Osteocyte (in vitro differentiated cells): ENCODE data around the gene LIN28B. TPM values are rescaled to one million over a fixed set of nuclear protein-coding genes. Genes with fewer than 3 reads are reported as not detected.
"Not testable (repeated sequence)": the region's sequence is repeated elsewhere in the genome, so short reads cannot be mapped to it uniquely, and the experiment has no call there.

Experiments used
- DNase-seq: peaks from one replicate; pipeline ENCODE4 v3.0.0; 2021; ENCODE audit warnings: mixed read lengths; ENCODE audit not compliant: unreplicated experiment; ENCODE audit errors: extremely low spot score
- H3K27ac Mint-ChIP-seq: one replicate; pipeline ENCODE4 v1.8.0; 2021; ENCODE audit warnings: mild to moderate bottlenecking, mixed read lengths; ENCODE audit not compliant: unreplicated experiment
- H3K27me3 Mint-ChIP-seq: one replicate; pipeline ENCODE4 v1.8.0; 2021; ENCODE audit warnings: mixed read lengths; ENCODE audit not compliant: unreplicated experiment
- H3K36me3 Mint-ChIP-seq: one replicate; pipeline ENCODE4 v1.8.0; 2021; ENCODE audit warnings: mixed read lengths; ENCODE audit not compliant: unreplicated experiment
- H3K4me1 Mint-ChIP-seq: one replicate; pipeline ENCODE4 v1.8.0; 2021; ENCODE audit warnings: mixed read lengths; ENCODE audit not compliant: unreplicated experiment
- H3K4me3 Mint-ChIP-seq: one replicate; pipeline ENCODE4 v1.8.0; 2021; ENCODE audit warnings: mild to moderate bottlenecking, moderate library complexity, mixed read lengths; ENCODE audit not compliant: unreplicated experiment
- H3K9me3 Mint-ChIP-seq: one replicate; pipeline ENCODE4 v1.8.0; 2021; ENCODE audit warnings: mixed read lengths; ENCODE audit not compliant: unreplicated experiment
- total RNA-seq: library from RNA; stranded (reverse); gene quantifications from 2 replicates; pipeline ENCODE4 v1.2.1, GENCODE V29; 2021
- TF ChIP-seq, protein P1 (sequence below): fragments of 200-600 bp; sonication (generic); IDR thresholded peaks from 2 replicates; pipeline ENCODE4 v1.5.0; 2021; ENCODE audit warnings: antibody characterized with exemption, mild to moderate bottlenecking, moderate library complexity

The LIN28B gene
- total RNA-seq, 1 donor from 2014 or later, result not detected

GRCh38 chr6:104951677-104952076 is 5.2 kb upstream of the LIN28B start:
- Mint-ChIP-seq H3K36me3 (no peaks in the 10 kb centered on the region), H3K27me3 (peaks cover 68% of the 10 kb centered on the region), H3K4me3 (no peak overlapping the region), H3K4me1 (peaks cover under 1% of the 10 kb centered on the region), H3K27ac (no peak overlapping the region), H3K9me3 (no peaks in the 10 kb centered on the region)
- TF ChIP-seq, protein P1, sequence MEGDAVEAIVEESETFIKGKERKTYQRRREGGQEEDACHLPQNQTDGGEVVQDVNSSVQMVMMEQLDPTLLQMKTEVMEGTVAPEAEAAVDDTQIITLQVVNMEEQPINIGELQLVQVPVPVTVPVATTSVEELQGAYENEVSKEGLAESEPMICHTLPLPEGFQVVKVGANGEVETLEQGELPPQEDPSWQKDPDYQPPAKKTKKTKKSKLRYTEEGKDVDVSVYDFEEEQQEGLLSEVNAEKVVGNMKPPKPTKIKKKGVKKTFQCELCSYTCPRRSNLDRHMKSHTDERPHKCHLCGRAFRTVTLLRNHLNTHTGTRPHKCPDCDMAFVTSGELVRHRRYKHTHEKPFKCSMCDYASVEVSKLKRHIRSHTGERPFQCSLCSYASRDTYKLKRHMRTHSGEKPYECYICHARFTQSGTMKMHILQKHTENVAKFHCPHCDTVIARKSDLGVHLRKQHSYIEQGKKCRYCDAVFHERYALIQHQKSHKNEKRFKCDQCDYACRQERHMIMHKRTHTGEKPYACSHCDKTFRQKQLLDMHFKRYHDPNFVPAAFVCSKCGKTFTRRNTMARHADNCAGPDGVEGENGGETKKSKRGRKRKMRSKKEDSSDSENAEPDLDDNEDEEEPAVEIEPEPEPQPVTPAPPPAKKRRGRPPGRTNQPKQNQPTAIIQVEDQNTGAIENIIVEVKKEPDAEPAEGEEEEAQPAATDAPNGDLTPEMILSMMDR, result no peak
- DNase-seq, result no peak

- H3K4me3 Mint-ChIP-seq, result no peak overlapping the region
- H3K4me1 Mint-ChIP-seq, result peaks cover 12% of the 10 kb centered on the region
- H3K36me3 Mint-ChIP-seq, result no peaks in the 10 kb centered on the region
Measured at GRCh38 chr6:104952911-104953399, 4.0 kb upstream of the LIN28B start.

GRCh38 chr6:104953400-104954189 is 3.3 kb upstream of the LIN28B start:
- not testable (repeated sequence) for H3K4me3 Mint-ChIP-seq, H3K27ac Mint-ChIP-seq, H3K36me3 Mint-ChIP-seq, H3K9me3 Mint-ChIP-seq, DNase-seq
- Mint-ChIP-seq H3K4me1 (peaks cover 18% of the 10 kb centered on the region), H3K27me3 (peaks cover 84% of the 10 kb centered on the region)

More at GRCh38 chr6:104952911-104953399, 4.0 kb upstream of the LIN28B start:
- TF ChIP-seq, protein P1, result no peak
- DNase-seq, result no peak
- Mint-ChIP-seq H3K27ac (no peak overlapping the region), H3K9me3 (no peaks in the 10 kb centered on the region), H3K27me3 (peaks cover 79% of the 10 kb centered on the region)

GRCh38 chr6:104954190-104954797 is 2.6 kb upstream of the LIN28B start:
- Mint-ChIP-seq H3K9me3 (no peaks in the 10 kb centered on the region), H3K4me3 (no peak overlapping the region), H3K36me3 (no peaks in the 10 kb centered on the region), H3K4me1 (peaks cover 21% of the 10 kb centered on the region), H3K27me3 (peaks cover 84% of the 10 kb centered on the region), H3K27ac (no peak overlapping the region)
- no peak for DNase-seq
- TF ChIP-seq, protein P1, result no peak

- no peak overlapping the region for H3K27ac Mint-ChIP-seq
Measured at GRCh38 chr6:104955491-104955890, 1.4 kb upstream of the LIN28B start.

More at GRCh38 chr6:104955491-104955890, 1.4 kb upstream of the LIN28B start:
- H3K27me3 Mint-ChIP-seq, result peaks cover 81% of the 10 kb centered on the region
- H3K4me3 Mint-ChIP-seq, result no peak overlapping the region
- peaks cover 21% of the 10 kb centered on the region for H3K4me1 Mint-ChIP-seq
- no peaks in the 10 kb centered on the region for H3K9me3 Mint-ChIP-seq
- no peak for DNase-seq
- TF ChIP-seq, protein P1, result no peak
- no peaks in the 10 kb centered on the region for H3K36me3 Mint-ChIP-seq
